Sigmoid colon (tissue), 7 donors: ENCODE data around the gene NUMA1. TPM values are rescaled to one million over a fixed set of nuclear protein-coding genes. Genes with fewer than 3 reads are reported as not detected.

Source experiments
- DNase-seq: peaks from one replicate; pipeline ENCODE4 v3.0.0-alpha.2; 2019
- H3K27ac ChIP-seq, 4 donors: fragments of 200-600 bp; sonication (generic); one replicate each; pipeline ENCODE4 v1.5.1; 2016 to 2019; ENCODE audit warnings: mild to moderate bottlenecking in 1 of 4
- H3K27me3 ChIP-seq, 3 donors: fragments of 200-600 bp; sonication (generic); one replicate each; pipeline ENCODE4 v1.5.1; 2019; ENCODE audit warnings: mild to moderate bottlenecking in 1 of 3
- H3K36me3 ChIP-seq, 4 donors: fragments of 200-600 bp; sonication (generic); one replicate each; pipeline ENCODE4 v1.5.1; 2016 to 2019
- H3K4me1 ChIP-seq, 4 donors: fragments of 200-600 bp; sonication (generic); one replicate each; pipeline ENCODE4 v1.5.1; 2017 to 2019
- H3K4me3 ChIP-seq, 4 donors: fragments of 200-600 bp; sonication (generic); one replicate each; pipeline ENCODE4 v1.5.1; 2017 to 2019; ENCODE audit warnings: mild to moderate bottlenecking in 2 of 4, moderate library complexity in 1 of 4
- H3K9me3 ChIP-seq, 4 donors: fragments of 200-600 bp in 3 of 4; sonication (generic) in 3 of 4; one replicate each; pipeline versions ENCODE4 v1.5.1 to v1.6.1; 2013 to 2019
- CTCF ChIP-seq, 4 experiments: fragments of 450-650 bp in 3 of 4; fragments of 200-600 bp in 1 of 4; IDR thresholded peaks; one replicate each; pipeline ENCODE4 v1.5.1; 2016 to 2019; ENCODE audit warnings: antibody characterized with exemption in 4 of 4, mild to moderate bottlenecking in 3 of 4, moderate library complexity in 2 of 4
- EP300 ChIP-seq, 4 donors: sonication (generic); formaldehyde crosslinking; IDR thresholded peaks; one replicate each; pipeline ENCODE4 v1.6.1; 2017; ENCODE audit warnings: antibody characterized with exemption in 4 of 4
- POLR2A ChIP-seq, 2 donors: fragments of 450-650 bp; IDR thresholded peaks; one replicate each; pipeline ENCODE4 v1.6.1; 2016; ENCODE audit warnings: antibody characterized with exemption in 2 of 2, mild to moderate bottlenecking in 2 of 2, moderate library complexity in 2 of 2
- POLR2AphosphoS5 ChIP-seq, 4 donors: sonication (generic); formaldehyde crosslinking; IDR thresholded peaks; one replicate each; pipeline ENCODE4 v1.6.1; 2017; ENCODE audit warnings: antibody characterized with exemption in 4 of 4
- WGBS, 2 donors: extraction: QIAGEN DNeasy Blood & Tissue Kit; methylation state at CpG; one replicate each; pipeline ENCODE4 v1.1.7; 2013; 5-methylcytosine and 5-hydroxymethylcytosine counted together
- intact Hi-C: fragments of 100-400 bp; cut with DNase I; formaldehyde crosslinking; loops from one replicate; pipeline ENCODE4 v1.15.1; 2023
- polyA plus RNA-seq, 3 donors: library from polyadenylated mRNA; stranded (reverse); fragments of 200-250 nt; gene quantifications; one replicate each; pipeline ENCODE4 v1.2.3, GENCODE V29; 2013
- total RNA-seq, 4 donors: library from RNA; depleted of rRNA; stranded (reverse); fragments of >200 nt; gene quantifications; one replicate each; pipeline ENCODE4 v1.1.0, GENCODE V29; 2016
- donor health status: healthy with polysubstance abuse.
- donor health status: Bipolar disorder and iron deficiency.
- donor health status: healthy.

NUMA1 gene
- total and polyA plus RNA-seq, 7 donors: 99.1 to 343 (median 249) TPM

DNA sequence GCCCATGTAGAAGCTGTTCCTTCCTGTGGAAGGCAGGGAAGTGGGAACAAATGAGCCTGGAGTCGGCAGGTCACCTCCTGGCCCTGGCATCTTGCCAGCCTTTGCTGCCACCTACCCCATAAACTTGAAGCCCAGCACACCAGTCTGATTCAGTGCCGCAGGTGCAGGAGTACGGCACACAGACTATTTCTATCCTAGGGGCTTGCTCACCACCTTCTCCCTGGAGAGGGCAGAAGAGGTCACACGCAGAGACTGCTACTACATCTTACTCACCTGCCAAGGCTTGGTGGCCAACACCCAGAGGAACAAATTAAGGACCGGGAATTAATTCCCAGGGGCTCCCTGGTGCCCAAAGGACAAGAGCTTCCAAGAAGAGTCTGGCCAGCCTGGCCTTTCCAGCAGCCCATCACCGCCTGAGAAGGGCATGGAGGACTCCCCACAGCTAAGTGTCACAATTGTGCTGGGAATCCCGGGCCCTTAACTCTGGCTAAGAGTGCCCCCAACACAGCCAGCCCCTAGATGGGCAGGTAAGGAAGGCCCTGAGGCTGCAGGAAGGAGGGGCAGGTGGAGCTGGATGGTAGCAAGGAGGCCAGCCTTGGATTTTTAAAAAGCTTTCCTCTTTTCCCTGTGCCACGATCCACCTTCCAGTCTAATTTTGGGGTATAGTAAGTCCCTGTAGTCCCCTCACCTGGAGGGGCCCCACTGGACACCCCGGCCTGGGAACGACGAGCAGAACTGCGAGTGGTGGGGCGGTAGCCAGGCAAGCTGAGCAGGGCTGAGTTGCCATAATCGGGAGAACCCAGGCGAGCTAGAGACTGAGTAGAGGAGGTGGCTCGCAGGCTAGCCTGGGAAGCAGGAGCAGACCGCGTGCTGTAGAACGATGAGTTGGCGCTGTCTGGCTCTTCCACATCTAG lies 74.7 kb downstream of the NUMA1 start:
- peak overlapping the region in 2 of 4 donors; percentile 3 to 25 for H3K27ac ChIP-seq
- H3K4me3 ChIP-seq: no peak overlapping the region
- intact Hi-C loops: no loop called here
- no peak for TF ChIP-seq CTCF (IDR thresholded peaks at IDR 0.05)
- no peak for TF ChIP-seq POLR2A (IDR thresholded peaks at IDR 0.05)
- no peak for TF ChIP-seq EP300 (IDR thresholded peaks at IDR 0.05)
- TF ChIP-seq POLR2AphosphoS5 (IDR thresholded peaks at IDR 0.05): peak in 2 of 4 donors; percentile 4 to 33
- 80 to 89% methylated on average over 20 of the region's 20 CpGs for WGBS, 2 donors
- H3K36me3 ChIP-seq: peaks cover 79 to 89% (median 85%) of the 10 kb centered on the region in 4 donors
- H3K4me1 ChIP-seq: peaks cover 0 to 27% (median 15%) of the 10 kb centered on the region in 4 donors
- DNase-seq: peak; percentile 67
- no peaks in the 10 kb centered on the region for H3K9me3 ChIP-seq
- no peaks in the 10 kb centered on the region for H3K27me3 ChIP-seq

DNA sequence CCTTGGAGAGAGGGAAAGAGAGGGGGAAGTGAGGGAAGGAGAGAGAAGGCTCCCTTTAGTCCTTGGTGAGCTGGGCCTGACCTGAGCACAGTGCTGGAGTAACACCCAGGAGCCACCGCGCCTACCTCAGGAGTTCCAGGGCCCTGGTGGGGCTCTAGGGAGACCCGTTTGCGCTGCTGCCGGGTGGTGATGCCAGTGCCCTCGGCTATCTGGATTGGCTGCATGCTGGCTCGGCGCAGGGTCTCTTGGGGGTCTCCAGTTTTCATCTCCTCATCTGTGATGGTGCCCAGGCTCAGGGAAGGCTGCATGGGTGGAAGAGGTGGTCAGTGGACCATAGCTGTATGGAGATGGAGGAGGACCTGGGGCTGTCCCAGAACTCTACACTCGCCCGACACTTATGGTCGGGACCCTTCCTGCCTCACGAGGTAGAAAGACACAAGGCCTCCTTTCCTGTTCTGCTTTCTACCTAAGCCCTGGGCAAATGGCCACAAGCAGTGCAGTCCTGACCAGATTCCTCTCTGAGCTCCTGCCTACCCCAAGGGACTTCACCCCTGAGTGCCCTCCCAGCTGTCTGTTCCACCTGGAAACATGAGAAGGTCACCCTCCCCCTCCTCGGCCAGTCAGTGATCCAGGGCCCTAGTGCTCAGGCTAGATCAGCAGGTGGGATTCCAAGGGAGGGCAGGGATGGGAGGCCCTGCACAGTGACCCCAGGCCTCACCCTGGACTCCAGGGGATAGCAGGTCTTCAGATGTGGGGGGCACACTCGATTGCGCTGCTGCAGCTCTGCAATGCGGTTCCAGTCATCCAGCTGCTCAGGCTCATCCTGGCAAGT lies 75.6 kb downstream of the NUMA1 start:
- Histone ChIP-seq H3K4me1 (peaks cover 0 to 35% (median 23%) of the 10 kb centered on the region in 4 donors), H3K4me3 (no peak overlapping the region), H3K9me3 (no peaks in the 10 kb centered on the region), H3K27ac (peak overlapping the region in 2 of 4 donors; percentile 3 to 25), H3K27me3 (no peaks in the 10 kb centered on the region), H3K36me3 (peaks cover 71 to 80% (median 77%) of the 10 kb centered on the region in 4 donors)
- WGBS, 2 donors: 93% methylated on average over 16 of the region's 16 CpGs
- DNase-seq: no peak
- TF ChIP-seq POLR2A (IDR thresholded peaks at IDR 0.05) (no peak), EP300 (IDR thresholded peaks at IDR 0.05) (no peak), POLR2AphosphoS5 (IDR thresholded peaks at IDR 0.05) (no peak), CTCF (IDR thresholded peaks at IDR 0.05) (no peak)
- intact Hi-C loops: no loop called here

GRCh38 chr11:72003776-72004171 lies 76.6 kb downstream of the NUMA1 start:
- Histone ChIP-seq H3K4me1 (peaks cover 0 to 45% (median 29%) of the 10 kb centered on the region in 4 donors), H3K27me3 (no peaks in the 10 kb centered on the region), H3K27ac (peak overlapping the region in 1 of 4 donors; percentile 25), H3K36me3 (peaks cover 61 to 71% (median 68%) of the 10 kb centered on the region in 4 donors), H3K9me3 (no peaks in the 10 kb centered on the region), H3K4me3 (no peak overlapping the region)
- DNase-seq: peak; percentile 64
- intact Hi-C loops: no loop called here
- 91 to 95% methylated on average over 20 of the region's 20 CpGs for WGBS, 2 donors
- TF ChIP-seq EP300 (IDR thresholded peaks at IDR 0.05): no peak
- peak in 1 of 4 donors; percentile 1 for TF ChIP-seq POLR2AphosphoS5 (IDR thresholded peaks at IDR 0.05)

- H3K9me3 ChIP-seq: no peaks in the 10 kb centered on the region
- no peak overlapping the region for H3K4me3 ChIP-seq
- no peak for DNase-seq
- H3K27ac ChIP-seq: peak overlapping the region in 2 of 4 donors; percentile 78 to 80
- TF ChIP-seq POLR2AphosphoS5 (IDR thresholded peaks at IDR 0.05): peak in 1 of 4 donors; percentile 4
- no peak for TF ChIP-seq EP300 (IDR thresholded peaks at IDR 0.05)
- H3K36me3 ChIP-seq: peaks cover 55 to 64% (median 61%) of the 10 kb centered on the region in 4 donors
- WGBS, 2 donors: 78 to 89% methylated on average over 12 of the region's 12 CpGs
- peaks cover 0 to 46% (median 30%) of the 10 kb centered on the region in 4 donors for H3K4me1 ChIP-seq
- intact Hi-C loops: no loop called here
- no peaks in the 10 kb centered on the region for H3K27me3 ChIP-seq
Observed at GRCh38 chr11:72002841-72003775, 77.2 kb downstream of the NUMA1 start.
